Lower lobe of right lung (tissue), 2 donors: ENCODE measurements around the gene RASA3. TPM values are rescaled to one million over a fixed set of nuclear protein-coding genes. Genes with fewer than 3 reads are reported as not detected.

Experiments
- ATAC-seq, 2 donors: fragments of 200-7000 bp; cut with Tn5 transposase; one replicate each; pipeline ENCODE4 v1.9.1; 2020 to 2022; ENCODE audit warnings: mild to moderate bottlenecking in 2 of 2, moderate library complexity in 2 of 2
- DNase-seq: peaks from one replicate; pipeline ENCODE4 v3.0.0-alpha.2; 2020
- H3K27ac ChIP-seq: fragments of 200-600 bp; one replicate; pipeline ENCODE4 v1.8.0; 2022
- H3K27me3 ChIP-seq: fragments of 200-600 bp; one replicate; pipeline ENCODE4 v1.8.0; 2022; ENCODE audit warnings: low read depth
- H3K36me3 ChIP-seq: fragments of 200-600 bp; one replicate; pipeline ENCODE4 v1.8.0; 2022; ENCODE audit warnings: mild to moderate bottlenecking
- H3K4me1 ChIP-seq: fragments of 200-600 bp; one replicate; pipeline ENCODE4 v1.8.0; 2022
- H3K4me3 ChIP-seq: fragments of 200-600 bp; one replicate; pipeline ENCODE4 v1.8.0; 2022; ENCODE audit warnings: mild to moderate bottlenecking
- H3K9me3 ChIP-seq: fragments of 200-600 bp; one replicate; pipeline ENCODE4 v1.8.0; 2022
- intact Hi-C: fragments of 100-400 bp; cut with DNase I; formaldehyde crosslinking; loops from one replicate; pipeline ENCODE4 v1.11.0; 2022
- total RNA-seq: library from RNA; stranded (reverse); fragmentation: NEBNext Ultra II Directional; extraction: Animal tissue kit (Norgen Biotek cat#: 25700); gene quantifications from one replicate; pipeline ENCODE4 v1.2.1, GENCODE V29; 2021
- TF ChIP-seq, protein P1 (sequence below): fragments of 200-600 bp; IDR thresholded peaks from one replicate; pipeline ENCODE4 v1.8.0; 2022; ENCODE audit warnings: antibody characterized with exemption, mild to moderate bottlenecking
- donor health status: DM: no; HTN: yes; CAD: no; lungs with severe emphysema.

RASA3 gene
- total RNA-seq, 1 donor from 2014 or later = 19.1 TPM

DNA sequence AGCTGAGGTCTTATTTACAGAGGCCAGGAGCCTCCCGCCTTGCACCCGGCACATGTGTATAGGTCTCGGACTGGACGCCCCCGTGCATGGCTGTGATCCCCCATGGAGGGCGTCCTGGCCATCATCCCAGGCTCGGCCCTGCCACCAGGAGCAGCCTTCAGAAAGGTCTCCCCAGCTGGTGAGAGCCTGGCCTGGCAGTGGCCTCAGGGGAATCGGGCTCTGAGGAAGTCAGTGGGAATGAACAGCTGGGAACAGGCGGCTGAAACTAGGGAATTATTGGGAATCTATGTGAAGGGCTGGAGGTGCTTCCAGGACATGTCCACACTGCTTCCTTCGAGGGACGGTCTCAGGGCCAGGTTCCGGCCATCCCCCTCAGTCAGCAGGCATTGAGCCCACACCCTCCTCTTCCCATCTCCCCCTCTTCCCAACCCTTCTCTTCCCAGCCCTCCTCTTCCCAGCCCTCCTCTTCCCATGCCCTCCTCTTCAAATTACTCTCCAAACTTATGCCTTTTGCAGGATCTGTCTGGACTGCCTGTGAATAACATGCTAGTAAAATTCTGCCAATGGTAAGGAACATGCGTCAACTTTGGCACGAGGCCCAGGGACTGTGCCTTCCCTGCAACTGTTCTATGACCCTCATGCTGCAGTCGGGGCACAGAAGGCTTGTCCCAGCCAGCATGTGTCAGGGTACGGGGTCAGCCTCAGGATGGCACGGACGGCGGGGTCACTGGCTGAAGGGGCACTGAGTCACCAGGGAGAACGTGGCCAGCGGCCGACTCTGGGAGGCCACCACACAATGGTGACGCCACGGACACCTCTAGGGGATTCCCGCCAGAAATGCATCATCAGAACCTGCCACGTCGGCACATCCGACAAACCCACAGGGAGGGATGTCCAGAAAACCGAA is 134.3 kb downstream of the RASA3 start:
- Histone ChIP-seq H3K36me3 (peaks cover 38% of the 10 kb centered on the region), H3K9me3 (no peaks in the 10 kb centered on the region), H3K4me3 (no peak overlapping the region), H3K27me3 (no peaks in the 10 kb centered on the region), H3K4me1 (peaks cover 5% of the 10 kb centered on the region), H3K27ac (peak overlapping the region; percentile 11)
- TF ChIP-seq, protein P1, sequence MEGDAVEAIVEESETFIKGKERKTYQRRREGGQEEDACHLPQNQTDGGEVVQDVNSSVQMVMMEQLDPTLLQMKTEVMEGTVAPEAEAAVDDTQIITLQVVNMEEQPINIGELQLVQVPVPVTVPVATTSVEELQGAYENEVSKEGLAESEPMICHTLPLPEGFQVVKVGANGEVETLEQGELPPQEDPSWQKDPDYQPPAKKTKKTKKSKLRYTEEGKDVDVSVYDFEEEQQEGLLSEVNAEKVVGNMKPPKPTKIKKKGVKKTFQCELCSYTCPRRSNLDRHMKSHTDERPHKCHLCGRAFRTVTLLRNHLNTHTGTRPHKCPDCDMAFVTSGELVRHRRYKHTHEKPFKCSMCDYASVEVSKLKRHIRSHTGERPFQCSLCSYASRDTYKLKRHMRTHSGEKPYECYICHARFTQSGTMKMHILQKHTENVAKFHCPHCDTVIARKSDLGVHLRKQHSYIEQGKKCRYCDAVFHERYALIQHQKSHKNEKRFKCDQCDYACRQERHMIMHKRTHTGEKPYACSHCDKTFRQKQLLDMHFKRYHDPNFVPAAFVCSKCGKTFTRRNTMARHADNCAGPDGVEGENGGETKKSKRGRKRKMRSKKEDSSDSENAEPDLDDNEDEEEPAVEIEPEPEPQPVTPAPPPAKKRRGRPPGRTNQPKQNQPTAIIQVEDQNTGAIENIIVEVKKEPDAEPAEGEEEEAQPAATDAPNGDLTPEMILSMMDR = no peak
- ATAC-seq (peak; percentile 24 to 42), DNase-seq (peak; percentile 49)
- intact Hi-C loops = no loop called here

DNA sequence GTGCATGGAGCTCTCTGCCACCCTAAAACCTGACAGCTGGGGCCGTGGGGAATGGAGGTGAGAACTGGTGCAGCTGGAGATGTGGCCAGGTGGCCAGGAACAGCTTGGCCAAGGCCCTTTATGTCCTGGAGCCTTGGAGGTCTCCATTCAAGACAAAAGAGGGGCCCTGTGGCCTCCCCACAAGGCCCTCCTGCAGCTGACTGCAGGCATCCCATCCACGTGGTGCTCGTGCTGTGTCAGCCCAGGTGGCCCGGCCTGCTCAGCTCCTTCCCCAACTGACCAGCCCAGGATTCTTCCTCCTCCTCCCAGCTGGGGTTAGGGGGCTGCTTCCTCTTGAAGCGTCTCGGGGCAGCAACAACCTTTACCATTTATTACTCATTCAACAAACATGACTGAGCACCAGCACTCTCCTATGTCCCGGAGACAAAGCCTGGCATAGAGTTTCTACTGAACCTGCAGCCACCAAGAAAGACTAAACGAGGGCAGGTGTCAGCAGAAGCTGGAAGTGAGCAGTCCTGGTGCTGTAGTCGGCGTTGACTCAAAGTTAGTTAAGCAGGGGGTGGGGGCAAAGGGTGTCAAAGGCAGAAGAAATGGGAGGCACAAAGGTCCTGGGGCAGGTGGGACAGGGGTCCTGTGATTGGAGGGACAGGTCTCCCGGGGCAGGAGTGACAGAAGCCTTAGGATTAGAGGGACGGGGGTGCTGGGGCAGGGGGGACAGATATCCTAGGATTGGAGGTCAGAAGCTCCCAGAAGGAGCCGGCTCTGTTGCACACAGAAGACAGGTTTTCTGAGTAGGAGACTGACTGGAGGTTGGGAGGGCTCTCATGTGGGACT is 135.3 kb downstream of the RASA3 start:
- no peak overlapping the region for H3K27ac ChIP-seq
- TF ChIP-seq, protein P1 = no peak
- intact Hi-C loops = no loop called here
- DNase-seq = peak; percentile 37
- H3K9me3 ChIP-seq = no peaks in the 10 kb centered on the region
- no peak overlapping the region for H3K4me3 ChIP-seq
- H3K36me3 ChIP-seq = peaks cover 37% of the 10 kb centered on the region
- H3K27me3 ChIP-seq = no peaks in the 10 kb centered on the region
- peaks cover 5% of the 10 kb centered on the region for H3K4me1 ChIP-seq
- ATAC-seq = no peak

DNA sequence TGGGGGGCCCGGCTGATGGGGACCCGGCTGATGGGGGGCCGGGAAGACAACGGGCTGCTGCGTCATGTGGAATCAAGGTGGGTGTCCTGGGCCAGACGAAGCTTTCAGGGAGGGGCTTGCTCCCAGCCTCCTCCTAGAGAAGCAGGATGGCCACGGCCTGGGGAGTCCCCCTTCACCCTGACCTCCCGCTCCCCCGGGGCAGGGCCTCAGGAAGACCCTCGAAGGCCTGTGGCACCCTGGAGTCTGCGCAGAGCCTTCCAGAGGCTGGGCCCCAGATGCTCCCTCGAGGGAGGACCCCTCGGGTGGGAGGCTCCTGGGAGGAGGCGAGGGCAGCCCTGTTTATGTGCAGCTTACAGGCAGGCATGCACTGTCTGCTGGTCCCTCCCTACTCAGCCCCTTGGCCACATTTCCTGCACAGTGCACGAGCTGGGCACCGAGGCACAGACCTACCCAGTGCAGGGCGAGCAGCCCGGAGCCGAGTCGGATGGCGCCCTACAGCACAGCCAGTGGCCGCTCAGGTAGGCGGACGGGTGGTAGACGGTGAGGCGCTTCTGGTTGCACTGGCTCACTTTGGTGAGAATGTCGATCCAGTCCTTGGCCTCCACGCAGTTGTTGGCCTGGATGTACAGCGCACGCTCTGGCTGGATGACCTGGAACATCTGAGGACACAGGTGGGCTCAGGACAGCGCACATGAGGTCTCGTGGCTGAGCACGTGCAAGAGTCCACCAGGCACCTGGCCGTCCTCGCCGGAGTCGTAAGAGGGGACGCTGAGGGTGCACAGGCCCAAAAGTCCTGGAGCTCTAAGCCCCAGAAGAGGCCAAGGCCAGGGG is 136.1 kb downstream of the RASA3 start:
- intact Hi-C loops = no loop called here
- peak; percentile 37 for DNase-seq
- H3K36me3 ChIP-seq = peaks cover 46% of the 10 kb centered on the region
- no peak overlapping the region for H3K4me3 ChIP-seq
- peaks cover 5% of the 10 kb centered on the region for H3K4me1 ChIP-seq
- no peaks in the 10 kb centered on the region for H3K27me3 ChIP-seq
- ATAC-seq = peak in 1 of 2 donors; percentile 3
- H3K27ac ChIP-seq = no peak overlapping the region
- TF ChIP-seq, protein P1 = no peak
- H3K9me3 ChIP-seq = no peaks in the 10 kb centered on the region

DNA sequence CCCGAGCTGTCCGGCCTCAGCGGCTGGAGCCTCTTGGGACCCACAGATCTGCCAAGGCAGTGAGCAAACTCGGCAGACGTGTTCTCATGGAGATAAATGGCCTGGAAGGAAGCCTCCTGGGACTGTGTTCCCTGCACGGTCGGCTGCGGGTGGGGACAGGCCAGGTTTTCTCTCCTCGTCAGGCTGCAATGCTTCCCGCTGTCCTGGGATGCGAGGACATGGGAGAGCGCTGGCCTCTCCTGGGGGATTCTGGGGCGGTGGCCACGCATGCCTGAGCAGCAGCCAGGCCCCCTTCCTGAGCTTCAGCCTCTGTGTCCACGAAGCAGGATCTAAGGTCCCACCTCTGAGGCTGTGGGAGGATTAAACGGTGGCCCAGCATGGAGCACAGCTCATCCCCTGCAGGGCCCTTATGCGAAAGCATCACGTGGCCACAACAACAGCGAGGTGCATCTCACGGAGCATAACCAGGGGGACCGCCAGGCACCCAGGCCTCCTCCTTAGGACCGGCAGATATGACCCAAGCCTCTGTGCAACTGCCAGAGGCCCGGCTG is 137.3 kb downstream of the RASA3 start:
- intact Hi-C loops = no loop called here
- DNase-seq (peak; percentile 37), ATAC-seq (no peak)
- TF ChIP-seq, protein P1 = no peak
- Histone ChIP-seq H3K4me3 (no peak overlapping the region), H3K27me3 (no peaks in the 10 kb centered on the region), H3K36me3 (peaks cover 55% of the 10 kb centered on the region), H3K27ac (no peak overlapping the region), H3K4me1 (peaks cover 5% of the 10 kb centered on the region), H3K9me3 (no peaks in the 10 kb centered on the region)
